HG02938 (cell line): ENCODE data around the gene JMJD4.

Source experiments
- ATAC-seq: cut with Tn5 transposase; IDR thresholded peaks from one replicate; pipeline ENCODE4 v1.9.1; 2021; ENCODE audit warnings: mild to moderate bottlenecking, moderate library complexity; ENCODE audit not compliant: unreplicated experiment

Gene JMJD4

GRCh38 chr1:227769047-227769935 lies 34.2 kb upstream of the JMJD4 start:
- no peak for ATAC-seq

DNA sequence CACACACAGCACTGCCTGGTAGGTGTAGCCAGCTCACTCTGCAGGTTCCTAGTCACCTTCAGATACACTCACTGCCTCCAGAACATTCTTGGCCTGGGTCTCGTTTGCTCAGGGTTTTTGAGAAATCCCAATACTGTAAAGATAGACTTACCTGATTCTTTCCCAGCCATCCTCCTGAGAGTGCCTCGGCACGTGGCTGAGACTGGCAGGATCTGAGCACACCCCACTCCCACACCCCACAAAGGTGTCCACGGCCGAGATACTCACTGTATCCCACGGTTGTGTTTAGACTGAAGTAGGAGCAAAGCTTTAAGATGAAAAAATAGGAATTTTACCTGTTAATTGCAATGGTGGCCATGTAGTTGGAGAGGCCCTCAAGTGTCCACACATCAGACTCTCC lies 33.5 kb upstream of the JMJD4 start:
- ATAC-seq: no peak

DNA sequence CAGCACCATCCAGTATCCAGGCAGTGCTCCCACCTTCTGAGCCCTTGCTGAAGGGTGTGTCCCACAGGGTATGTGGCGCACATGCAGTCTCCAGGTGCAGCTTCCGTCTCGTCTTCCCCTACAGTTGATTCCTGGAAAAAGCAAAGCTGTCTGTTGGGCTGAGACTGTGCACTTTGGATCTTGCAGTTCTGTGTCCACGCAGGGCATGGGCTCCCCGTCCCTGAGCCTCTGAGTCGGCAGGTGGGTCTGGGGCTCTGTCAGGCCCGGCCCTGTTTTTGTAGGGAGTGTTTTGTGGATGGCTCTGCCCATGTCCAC lies 33.0 kb upstream of the JMJD4 start:
- no peak for ATAC-seq

DNA sequence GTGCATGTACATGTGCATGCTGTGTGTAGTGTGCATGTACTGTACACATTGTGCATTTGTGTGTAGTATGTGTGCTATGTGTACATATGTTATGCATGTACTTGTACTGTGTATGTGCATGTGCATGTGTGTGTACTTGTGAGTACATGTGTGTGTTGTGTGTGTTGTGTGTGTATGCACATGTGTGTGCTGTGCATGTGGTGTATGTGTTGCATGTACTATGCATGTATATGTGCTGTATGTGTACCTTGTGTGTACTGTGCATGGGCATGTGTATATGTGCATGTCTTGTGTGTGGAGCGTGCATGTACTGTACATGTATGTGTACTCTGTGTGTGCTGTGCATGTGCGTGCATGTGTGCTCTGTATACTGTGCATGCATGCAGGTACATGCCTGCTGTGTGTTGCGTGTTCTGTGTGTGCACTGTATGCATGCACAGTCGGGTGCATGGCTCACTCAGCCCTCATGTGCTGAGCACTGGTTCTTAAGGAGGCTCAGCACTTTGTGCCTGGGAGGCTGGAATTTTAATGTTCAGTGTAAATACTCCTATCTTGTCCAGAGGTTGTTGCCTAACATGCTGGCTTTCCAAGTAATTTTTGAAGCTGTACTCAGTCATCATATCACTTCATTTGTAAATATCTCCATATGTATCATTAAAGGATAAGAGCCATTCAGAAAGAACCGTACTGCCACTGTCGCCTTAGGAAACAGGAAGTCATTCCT lies 32.5 kb upstream of the JMJD4 start:
- ATAC-seq: no peak

GRCh38 chr1:227766653-227767277 lies 31.7 kb upstream of the JMJD4 start:
- ATAC-seq: no peak

DNA sequence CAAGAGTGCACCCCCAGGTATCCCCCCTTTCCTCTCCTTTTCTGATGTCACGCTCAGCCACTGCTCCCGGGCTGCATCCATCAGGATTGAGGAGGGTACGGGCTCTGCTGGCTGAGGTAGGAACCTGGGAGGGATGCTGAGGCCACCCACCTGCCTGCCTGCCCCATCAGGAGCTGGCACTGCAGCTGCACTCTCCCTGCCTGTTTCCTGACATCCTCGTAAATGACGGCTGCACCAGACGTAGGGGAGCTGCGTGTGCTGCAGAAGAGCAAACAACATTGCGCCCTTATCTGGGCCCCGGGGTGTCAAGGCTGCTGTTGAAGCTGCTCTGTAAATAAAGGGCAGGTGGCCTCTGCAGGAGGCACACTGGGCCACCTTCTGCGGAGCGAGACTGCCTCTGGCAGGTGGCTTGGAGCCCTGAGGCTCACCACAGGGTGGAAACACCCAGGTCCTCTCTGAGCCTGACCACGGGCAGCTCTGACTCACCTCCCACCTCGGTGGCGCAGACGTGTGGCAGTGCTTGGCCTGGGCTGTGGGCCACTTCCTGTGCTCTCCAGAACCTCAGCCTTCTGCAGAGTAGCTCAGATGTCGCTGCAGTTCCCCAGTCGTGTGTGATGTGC lies 31.0 kb upstream of the JMJD4 start:
- no peak for ATAC-seq

GRCh38 chr1:227765261-227766014 lies 30.3 kb upstream of the JMJD4 start:
- ATAC-seq: no peak

DNA sequence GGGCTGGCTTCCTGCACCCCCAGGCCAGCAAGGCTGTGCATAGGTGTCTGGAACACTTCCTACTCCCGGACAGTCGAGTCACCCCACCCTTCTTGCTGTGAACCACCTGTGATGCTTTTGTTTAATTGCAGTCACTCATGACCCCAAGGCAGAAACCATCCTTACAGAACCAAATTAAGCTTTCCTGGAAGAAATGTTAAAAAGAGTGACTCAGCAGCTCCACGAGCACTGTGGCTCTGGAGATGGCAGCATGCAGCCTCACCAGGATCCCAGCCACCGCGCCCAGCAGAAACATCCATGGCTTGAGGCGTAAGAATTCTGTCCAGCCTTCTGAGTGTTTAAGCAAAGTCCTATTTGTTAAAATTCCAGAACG lies 28.9 kb upstream of the JMJD4 start:
- ATAC-seq: no peak

DNA sequence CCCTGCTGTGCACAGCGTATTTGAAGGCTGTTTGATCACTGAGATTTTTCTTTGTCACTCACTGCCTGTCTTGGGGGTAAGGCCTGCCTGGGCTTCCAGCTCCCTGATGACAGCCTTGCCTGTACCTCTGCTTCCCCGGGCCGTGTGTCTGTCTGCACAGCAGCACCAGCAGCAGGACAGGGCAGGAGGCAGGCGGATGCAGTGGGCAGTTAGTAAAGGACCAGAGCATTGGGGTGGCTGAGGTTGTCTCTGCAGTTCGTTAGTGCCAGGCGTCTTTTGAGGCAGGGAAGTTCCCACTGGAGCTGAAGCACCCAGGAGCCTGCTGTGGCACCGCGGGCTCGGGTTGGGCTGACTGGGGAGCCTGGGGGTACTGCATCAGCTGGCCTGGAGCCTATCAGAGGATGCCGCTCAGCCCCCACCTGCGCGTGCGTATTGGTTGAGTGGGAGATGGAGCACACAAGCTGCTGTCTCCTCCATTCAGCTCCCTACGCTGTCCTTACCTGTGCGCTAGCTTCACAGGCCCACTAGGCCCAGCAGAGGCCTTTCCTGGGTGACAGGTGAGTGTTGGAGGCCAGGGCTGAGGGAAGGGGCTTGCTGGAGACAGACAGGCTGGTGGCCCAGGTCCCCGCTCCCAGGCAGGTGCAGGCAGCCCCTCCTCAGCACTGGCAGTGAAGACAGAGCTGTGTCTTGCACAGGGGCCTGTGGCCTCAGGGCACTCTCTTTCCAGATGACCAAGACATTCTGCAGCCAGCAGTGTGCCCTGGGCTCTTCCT lies 28.3 kb upstream of the JMJD4 start:
- ATAC-seq: no peak

DNA sequence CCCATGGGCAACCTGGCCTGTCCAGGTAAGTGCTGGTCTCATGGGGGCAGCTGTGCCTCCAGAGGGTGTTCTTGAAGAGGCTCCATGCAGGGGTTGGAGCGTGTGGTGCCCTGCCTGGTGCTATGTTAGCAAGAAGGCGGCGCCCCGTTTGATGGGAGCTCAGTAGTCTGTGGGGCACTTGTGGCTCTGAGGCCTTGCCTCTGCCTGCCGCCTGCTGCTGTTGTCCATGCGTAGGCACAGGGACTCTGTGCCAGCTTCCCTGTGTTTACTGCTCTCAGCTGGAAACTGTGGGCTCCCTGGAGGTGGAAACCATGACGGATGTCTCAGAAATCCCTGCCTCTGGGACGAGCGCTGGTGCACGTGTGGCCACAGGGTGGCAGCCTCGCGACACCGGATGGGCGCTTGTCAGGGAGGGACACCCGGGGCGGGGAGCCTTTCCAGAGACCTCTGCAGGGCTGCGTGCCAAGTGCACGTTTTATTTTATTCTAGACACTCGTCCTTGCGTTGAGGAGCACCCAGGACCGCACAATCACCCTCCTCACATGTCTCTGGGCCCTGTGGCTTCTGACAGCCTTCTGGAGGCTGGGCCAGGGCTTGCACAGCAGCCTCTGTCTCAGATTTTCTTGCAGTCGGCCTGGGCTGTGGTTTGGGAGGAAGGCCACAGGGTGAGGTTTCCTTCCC lies 27.3 kb upstream of the JMJD4 start:
- peak; percentile 81 for ATAC-seq

DNA sequence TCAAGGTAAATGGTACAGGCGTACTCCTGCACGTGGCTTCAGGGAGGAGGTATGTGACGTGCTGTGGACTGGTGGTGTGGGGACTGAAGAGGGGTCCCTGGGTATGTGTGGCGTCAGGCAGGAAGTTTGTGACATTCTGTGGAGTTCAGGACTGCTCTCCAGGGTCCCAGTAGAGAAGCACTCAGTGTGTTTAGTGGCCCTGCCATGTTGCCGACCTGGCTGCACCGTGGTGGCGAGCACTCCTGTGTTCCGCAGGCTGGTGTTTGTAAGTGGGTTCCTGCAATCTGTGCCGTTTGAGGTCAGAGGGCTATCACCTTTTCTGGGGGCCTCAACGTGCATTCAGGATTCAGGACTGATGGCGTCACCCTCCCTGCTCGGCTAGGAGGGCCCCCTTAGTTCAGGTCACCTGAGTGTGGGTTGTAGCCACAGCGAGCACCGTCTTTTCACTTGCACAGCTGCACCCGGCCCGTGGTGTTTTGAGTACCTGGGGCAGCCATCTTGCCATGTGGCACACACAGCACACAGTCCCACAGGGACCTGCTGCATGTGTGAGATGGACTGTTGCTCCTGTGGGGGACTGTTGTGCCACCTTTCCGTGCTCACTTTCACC lies 26.6 kb upstream of the JMJD4 start:
- no peak for ATAC-seq

GRCh38 chr1:227760377-227760776 lies 25.3 kb upstream of the JMJD4 start:
- no peak for ATAC-seq

DNA sequence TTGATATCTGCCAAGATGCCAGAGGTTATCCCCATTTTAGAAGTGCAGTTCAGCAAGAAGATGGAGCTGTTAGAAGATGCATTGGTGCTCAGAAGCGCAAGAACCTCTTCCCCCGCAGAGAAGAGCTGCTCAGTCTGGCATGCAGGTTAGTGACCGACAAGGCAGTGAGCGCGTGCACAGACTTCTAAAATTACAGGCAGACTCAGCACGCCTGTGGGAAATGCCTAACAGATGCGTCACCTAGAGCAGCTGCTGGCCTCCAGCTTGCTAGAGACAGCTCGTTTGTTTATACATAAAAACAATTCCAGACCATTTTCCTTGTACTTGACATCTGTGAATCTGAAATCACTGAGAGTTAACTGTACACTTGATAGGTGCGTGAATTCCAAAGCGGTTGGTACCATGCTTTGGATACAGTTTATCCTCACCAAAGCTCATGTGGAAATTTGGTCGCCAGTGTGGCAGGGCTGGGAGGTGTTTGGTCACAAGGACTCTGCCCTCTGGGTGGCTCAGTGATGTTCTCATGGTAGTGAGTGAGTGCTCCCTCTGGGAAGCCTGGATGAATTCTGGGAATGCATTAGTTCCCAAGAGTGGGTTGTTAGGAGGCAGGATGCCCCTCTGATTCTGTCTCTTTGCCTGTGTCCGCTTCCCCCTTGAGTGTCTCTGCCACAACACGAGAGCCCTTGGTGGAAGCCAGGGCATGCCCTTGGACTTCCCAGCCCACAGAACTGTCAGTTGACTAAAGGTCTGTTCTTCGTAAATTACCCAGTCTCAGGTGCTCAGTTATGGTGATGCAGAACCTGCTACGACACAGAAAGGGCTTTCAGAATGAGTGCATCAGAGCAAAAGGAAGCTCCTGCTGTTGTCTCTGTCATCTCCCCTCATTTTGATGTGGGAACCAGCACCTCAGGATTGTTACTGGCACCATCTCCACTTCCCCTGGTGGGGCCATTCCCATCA lies 24.5 kb upstream of the JMJD4 start:
- ATAC-seq: no peak

- peak; percentile 49 for ATAC-seq
These were observed 23.3 kb upstream of the JMJD4 start for GRCh38 chr1:227758366-227758765.

DNA sequence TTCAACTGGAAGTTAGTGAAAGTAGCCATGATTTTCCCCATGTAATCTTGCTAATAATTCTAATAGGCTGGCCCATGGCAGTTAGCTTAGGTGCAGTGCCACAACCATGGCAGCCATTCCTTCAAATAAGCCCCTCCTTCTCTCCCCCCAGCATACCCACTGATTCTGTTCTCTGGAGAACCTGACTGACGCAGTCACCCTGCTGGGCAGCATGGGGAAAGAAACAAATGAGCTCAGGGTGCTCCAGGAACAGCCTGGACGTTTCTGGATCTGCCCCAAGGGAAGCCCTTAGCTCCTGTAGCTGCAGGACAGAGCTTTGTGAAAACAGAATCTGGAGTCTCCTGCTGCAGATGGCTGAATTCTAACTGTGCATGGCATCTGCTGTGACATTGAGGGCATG lies 22.7 kb upstream of the JMJD4 start:
- no peak for ATAC-seq

- no peak for ATAC-seq
These were observed 21.3 kb upstream of the JMJD4 start for GRCh38 chr1:227756172-227756959.

DNA sequence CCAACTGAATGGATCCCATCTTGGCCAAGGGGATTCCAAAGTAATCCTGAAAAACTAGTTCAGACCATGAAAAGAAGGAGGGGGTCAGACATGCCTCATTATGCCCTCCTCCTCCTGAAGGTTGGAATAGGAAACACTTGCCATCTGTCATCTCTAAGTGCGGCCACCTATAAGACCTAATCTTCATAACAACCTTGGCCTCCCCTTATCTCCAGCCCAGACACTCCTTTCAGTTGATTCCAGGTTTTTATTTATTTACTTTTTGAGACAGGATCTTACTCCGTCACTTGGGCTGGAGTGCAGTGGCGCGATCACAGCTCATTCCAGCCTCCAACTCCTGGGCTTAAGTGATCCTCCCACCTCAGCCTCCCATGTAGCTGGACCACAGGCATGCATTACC lies 19.9 kb upstream of the JMJD4 start:
- no peak for ATAC-seq
